Nephron progenitor cell (in vitro differentiated cells): ENCODE data around the gene DEFB108B.
"Not testable (repeated sequence)": the region's sequence is repeated elsewhere in the genome, so short reads cannot be mapped to it uniquely, and the experiment has no call there.

Source experiments
- DNase-seq: peaks from one replicate; pipeline ENCODE4 v3.0.0; 2021
- H3K27ac Mint-ChIP-seq: 2 replicates; pipeline ENCODE4 v1.8.0; 2021; ENCODE audit warnings: mild to moderate bottlenecking, moderate library complexity, mixed read lengths
- H3K27me3 Mint-ChIP-seq: 2 replicates; pipeline ENCODE4 v1.8.0; 2021; ENCODE audit warnings: mild to moderate bottlenecking, low read depth, mixed read lengths; ENCODE audit not compliant: poor library complexity
- H3K36me3 Mint-ChIP-seq: 2 replicates; pipeline ENCODE4 v1.8.0; 2021; ENCODE audit warnings: low read depth, mixed read lengths
- H3K4me1 Mint-ChIP-seq: 2 replicates; pipeline ENCODE4 v1.8.0; 2021; ENCODE audit warnings: mixed read lengths
- H3K4me3 Mint-ChIP-seq: 2 replicates; pipeline ENCODE4 v1.8.0; 2021; ENCODE audit warnings: mild to moderate bottlenecking, moderate library complexity, mixed read lengths
- H3K9me3 Mint-ChIP-seq: 2 replicates; pipeline ENCODE4 v1.8.0; 2021; ENCODE audit warnings: mild to moderate bottlenecking, moderate library complexity, mixed read lengths
- TF ChIP-seq, protein P1 (sequence below): fragments of 200-600 bp; sonication (generic); IDR thresholded peaks from 2 replicates; pipeline ENCODE4 v1.5.0; 2021; ENCODE audit warnings: antibody characterized with exemption

Gene DEFB108B, protein sequence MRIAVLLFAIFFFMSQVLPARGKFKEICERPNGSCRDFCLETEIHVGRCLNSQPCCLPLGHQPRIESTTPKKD

DNA sequence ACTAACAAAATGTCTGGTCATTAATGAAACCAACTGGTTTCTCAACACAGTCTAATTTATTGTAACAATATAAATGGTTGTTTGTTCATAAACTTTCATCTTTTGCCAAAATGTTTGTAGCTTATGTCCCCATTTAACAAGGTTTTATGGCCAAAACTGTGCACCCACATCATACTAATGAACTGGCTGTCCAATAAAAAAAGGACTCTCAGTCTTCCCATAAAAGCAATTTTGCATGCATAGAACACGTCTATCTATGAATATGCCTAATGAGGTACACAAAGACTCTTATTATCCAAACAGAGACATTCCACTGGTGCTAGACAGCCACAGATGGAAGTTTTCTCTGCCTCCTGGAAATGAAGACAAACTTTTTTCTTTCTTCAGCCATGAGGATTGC lies at the start of gene DEFB108B:
Gene DEFB108B, plus strand, starts transcription at position 390 of the 400 bp plus-strand sequence. Its CDS starts 0 bp downstream, at position 390.
- not testable (repeated sequence) for H3K27ac Mint-ChIP-seq, H3K36me3 Mint-ChIP-seq, H3K4me3 Mint-ChIP-seq, H3K27me3 Mint-ChIP-seq, DNase-seq
- Mint-ChIP-seq H3K9me3 (peaks cover 23% of the 10 kb centered on the region), H3K4me1 (peaks cover 10% of the 10 kb centered on the region)

DNA sequence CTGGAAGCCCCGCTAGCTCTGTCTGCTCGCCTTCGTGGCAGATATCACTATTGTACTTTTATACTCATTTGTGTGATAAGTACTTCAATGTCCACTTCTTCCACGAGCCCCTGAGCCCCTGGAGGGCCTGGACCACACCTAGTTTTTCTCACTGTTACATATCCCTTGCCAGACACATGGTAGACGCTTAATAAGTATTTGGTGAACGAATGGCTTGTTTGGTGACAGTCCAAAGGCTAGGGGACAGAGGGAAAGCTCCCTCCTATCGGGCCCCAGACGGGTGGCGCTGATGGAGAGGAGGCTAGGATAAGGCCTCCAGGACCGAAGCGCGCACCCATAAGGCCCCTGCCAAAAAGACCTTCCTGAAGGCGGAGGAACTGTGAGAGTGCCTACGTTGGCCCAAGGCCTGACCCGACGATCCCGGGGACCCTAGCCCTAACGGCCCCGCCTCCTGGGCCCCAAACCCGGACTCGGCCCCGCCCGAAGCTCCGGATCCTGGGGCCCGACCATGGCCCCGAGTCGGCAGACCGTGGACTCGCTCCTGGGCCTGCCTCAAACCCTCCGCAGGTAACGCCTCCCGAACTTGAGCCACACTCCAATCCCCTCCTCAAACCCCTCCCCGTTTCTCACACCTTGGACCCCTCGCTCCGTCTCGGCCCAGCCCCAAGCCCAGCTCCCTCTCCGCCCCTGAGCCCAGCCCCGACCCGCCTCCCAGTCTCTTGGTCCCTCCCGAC lies 46.7 kb upstream of the DEFB108B start:
- not testable (repeated sequence) for H3K27me3 Mint-ChIP-seq, H3K36me3 Mint-ChIP-seq, H3K9me3 Mint-ChIP-seq, DNase-seq
- Mint-ChIP-seq H3K4me3 (peak overlapping the region; percentile 96), H3K4me1 (peaks cover 41% of the 10 kb centered on the region), H3K27ac (peak overlapping the region; percentile 69)

DNA sequence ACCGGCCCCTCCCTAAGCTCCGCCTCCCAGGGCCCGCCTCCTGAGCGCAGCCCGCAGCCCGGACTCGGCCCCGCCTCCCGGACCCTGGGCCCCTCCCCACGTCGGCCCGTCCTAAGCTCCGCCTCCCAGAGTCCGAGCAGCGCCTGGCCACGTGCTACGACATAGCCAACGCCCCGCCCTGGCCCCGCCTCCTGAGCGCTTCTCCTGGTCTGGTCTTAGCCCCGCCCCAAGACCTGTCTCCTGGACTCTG lies 46.2 kb upstream of the DEFB108B start:
- DNase-seq, result peak; percentile 100
- H3K9me3 Mint-ChIP-seq, H3K27me3 Mint-ChIP-seq, H3K36me3 Mint-ChIP-seq: not testable (repeated sequence)
- Mint-ChIP-seq H3K4me3 (peak overlapping the region; percentile 96), H3K4me1 (peaks cover 36% of the 10 kb centered on the region), H3K27ac (peak overlapping the region; percentile 99)

DNA sequence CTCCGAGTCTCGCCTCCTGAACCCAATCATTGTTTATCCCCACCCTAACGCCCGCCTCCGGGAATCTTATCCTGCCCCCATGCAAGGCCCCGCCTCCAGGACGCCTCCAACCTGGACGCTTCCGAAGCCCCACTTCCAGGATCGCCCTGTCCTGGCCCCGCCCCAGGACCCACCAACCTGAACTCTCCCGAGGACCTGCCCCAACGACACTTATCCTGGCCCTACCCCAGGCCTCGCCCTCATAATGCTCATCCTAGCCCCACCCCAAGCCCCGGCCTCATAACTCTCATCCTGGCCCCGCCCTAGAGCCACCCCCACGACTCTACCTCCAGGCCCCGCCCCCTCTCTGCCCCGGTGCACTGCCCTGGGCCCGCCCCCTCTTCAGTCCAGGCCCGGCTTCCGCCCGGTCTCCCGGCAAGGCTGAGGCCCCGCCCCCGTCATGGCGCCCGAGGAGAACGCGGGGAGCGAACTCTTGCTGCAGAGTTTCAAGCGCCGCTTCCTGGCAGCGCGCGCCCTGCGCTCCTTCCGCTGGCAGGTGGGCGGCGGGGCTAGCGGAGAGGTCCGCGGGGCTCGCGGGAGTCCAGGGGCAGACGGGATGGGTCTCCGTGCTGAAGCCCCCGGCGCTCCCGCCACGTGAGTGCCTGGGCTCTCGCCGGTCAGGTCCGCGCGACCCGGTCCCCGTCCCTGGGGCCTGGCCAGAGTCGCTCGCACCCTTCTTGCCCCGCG lies 45.7 kb upstream of the DEFB108B start:
- DNase-seq, result peak; percentile 98
- TF ChIP-seq, protein P1, sequence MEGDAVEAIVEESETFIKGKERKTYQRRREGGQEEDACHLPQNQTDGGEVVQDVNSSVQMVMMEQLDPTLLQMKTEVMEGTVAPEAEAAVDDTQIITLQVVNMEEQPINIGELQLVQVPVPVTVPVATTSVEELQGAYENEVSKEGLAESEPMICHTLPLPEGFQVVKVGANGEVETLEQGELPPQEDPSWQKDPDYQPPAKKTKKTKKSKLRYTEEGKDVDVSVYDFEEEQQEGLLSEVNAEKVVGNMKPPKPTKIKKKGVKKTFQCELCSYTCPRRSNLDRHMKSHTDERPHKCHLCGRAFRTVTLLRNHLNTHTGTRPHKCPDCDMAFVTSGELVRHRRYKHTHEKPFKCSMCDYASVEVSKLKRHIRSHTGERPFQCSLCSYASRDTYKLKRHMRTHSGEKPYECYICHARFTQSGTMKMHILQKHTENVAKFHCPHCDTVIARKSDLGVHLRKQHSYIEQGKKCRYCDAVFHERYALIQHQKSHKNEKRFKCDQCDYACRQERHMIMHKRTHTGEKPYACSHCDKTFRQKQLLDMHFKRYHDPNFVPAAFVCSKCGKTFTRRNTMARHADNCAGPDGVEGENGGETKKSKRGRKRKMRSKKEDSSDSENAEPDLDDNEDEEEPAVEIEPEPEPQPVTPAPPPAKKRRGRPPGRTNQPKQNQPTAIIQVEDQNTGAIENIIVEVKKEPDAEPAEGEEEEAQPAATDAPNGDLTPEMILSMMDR, result no peak
- Mint-ChIP-seq H3K27me3 (peaks cover 4% of the 10 kb centered on the region), H3K9me3 (no peaks in the 10 kb centered on the region), H3K4me3 (peak overlapping the region; percentile 96), H3K27ac (peak overlapping the region; percentile 99), H3K36me3 (no peaks in the 10 kb centered on the region), H3K4me1 (peaks cover 36% of the 10 kb centered on the region)

DNA sequence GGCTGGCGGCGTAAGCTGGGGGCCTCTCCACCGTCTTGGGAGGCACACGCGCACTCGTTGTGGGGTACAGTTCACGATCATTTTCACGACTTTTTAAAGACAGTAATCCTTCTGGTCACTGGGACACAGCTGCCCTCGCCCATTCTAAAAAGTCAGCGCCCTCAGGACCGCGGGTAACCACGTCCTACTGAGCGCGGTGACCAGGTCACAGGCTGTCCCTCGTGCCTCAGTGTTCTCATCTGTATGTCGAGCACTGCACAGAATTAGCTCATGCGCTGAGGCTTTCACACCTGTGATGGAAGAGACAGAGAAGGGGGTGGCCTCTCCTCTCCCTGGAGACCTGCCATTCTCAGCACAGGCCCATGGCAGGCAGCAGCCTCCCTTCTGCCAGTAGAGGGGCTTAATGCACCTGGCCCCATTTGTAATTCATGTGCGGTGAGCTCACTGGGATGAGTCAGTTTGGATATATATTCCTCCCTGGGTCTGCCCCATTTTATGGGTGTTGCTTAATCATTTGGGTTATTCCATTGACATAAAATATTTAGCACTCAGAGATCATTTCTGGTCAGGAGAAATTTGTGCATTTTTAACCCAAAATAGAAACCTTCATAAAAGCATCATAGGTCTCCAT lies 45.1 kb upstream of the DEFB108B start:
- peak overlapping the region; percentile 96 for H3K4me3 Mint-ChIP-seq
- H3K27ac Mint-ChIP-seq, H3K9me3 Mint-ChIP-seq, H3K36me3 Mint-ChIP-seq, H3K27me3 Mint-ChIP-seq: not testable (repeated sequence)
- DNase-seq, result peak; percentile 12
- H3K4me1 Mint-ChIP-seq, result peaks cover 39% of the 10 kb centered on the region

DNA sequence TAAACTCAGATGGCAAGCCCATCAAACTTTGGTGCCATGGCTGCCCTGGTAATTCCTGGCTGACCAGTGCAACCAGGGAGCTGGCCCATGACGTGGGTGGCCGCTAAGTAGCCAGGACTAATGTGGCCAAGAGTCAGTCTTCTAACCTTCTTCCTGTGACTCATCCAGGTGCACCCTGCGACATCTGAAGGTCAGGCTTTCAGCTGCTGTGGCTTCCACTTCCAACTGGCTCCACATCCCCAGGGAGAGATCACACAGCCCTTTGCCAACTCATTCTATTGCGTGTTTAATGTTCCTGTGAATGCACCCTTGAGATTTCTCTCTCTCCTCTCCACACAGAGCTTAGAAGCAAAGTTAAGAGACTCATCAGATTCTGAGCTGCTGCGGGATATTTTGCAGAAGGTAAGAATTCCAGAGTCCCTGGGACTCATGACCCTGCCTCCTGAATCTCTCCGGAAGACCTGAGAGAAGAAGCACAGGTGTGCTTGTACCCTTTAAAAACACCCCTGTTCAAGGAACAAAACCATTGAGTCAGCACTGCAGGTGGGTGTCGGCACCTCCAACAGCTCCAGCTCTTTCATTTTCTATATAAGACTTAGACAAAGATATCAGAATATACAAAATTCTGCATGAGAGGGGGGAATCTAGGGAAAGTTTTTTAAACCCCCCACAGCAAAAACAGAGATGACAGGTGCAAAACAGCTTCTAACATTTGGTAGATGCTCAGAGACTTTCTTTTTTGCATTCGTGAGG lies 43.4 kb upstream of the DEFB108B start:
- peaks cover 33% of the 10 kb centered on the region for H3K4me1 Mint-ChIP-seq
- H3K9me3 Mint-ChIP-seq, H3K27me3 Mint-ChIP-seq, DNase-seq, H3K36me3 Mint-ChIP-seq, H3K27ac Mint-ChIP-seq, H3K4me3 Mint-ChIP-seq: not testable (repeated sequence)

DNA sequence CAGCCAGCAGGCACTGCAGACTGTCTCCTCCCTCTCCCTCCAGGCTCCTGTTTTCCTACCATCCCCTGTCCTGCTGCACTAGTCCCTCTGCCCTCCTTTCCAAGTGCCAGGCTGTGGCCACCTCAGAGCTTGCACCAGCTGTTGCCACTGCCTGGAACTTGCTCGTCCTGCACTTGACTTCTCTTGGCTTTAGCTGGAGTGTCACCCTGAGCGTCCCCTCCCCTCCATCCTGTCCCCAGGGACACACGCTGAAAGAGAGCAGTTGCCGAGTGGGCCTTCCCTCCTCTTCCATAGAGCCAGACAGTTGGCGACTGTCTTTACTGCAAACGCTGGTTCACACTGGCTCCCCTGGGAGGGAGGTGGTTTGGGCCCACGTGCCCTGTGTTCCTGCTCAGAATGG lies 41.9 kb upstream of the DEFB108B start:
- DNase-seq, H3K27ac Mint-ChIP-seq, H3K4me3 Mint-ChIP-seq, H3K9me3 Mint-ChIP-seq, H3K27me3 Mint-ChIP-seq, H3K36me3 Mint-ChIP-seq: not testable (repeated sequence)
- peaks cover 37% of the 10 kb centered on the region for H3K4me1 Mint-ChIP-seq

DNA sequence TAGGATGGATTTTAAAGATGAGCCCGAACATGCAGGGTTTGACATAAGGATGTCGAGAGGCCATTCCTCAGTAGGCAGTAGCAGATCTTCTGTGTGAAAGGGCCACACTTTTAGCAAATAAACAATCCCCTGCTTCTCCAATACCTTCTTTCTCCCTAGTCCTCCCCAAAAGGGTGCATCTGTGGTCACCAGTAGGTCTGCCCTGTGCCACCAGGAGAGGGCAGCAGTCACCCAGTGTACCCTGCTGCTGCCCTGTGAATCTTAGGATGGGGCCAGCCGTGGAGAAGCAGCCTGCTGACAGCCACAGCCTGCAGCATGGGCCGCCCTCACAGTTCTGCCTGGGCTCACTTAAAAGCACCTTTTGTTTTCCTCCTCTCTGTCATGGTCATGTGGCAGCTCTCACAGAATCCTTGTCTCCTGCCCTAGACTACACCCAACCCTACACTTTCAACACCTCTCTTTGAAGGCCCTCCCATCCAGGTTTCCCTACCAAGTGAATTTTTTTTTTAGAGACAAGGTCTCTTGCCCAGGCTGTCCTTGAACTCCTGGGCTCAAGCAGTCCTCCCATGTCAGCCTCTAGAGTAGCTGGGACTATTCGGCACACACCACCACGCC lies 40.3 kb upstream of the DEFB108B start:
- not testable (repeated sequence) for H3K4me3 Mint-ChIP-seq, H3K27ac Mint-ChIP-seq, H3K27me3 Mint-ChIP-seq, H3K36me3 Mint-ChIP-seq, H3K9me3 Mint-ChIP-seq
- H3K4me1 Mint-ChIP-seq, result peaks cover 35% of the 10 kb centered on the region
- peak; percentile 59 for DNase-seq

DNA sequence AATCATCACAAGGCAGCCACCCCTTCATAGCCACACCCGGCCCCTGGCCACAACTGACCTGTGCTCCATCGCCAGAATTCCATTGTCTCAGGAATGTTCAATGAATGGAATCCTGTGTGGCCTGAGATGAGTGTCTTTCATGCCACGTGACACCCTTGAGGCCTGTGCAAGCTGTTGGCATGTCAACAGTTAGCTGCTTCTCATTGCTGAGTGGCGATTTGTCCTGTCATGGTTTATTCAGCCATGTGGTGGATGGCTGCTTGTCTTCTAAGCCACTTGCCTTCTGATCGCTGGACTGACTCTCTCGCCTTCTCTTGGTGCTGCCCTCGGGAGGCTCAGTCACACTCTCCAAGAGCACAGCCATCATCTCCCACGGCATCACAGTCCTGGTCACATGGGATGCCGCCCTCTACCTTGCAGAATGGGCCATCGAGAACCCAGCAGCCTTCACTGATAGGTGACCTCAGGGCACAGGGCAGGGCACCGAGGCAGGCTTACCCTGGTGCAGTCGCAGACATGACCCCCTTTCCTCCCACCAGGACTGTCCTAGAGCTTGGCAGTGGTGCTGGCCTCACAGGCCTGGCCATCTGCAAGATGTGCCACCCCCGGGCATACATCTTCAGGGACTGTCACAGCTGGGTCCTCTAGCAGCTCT lies 38.5 kb upstream of the DEFB108B start:
- not testable (repeated sequence) for H3K27ac Mint-ChIP-seq, H3K27me3 Mint-ChIP-seq, H3K9me3 Mint-ChIP-seq, DNase-seq, H3K4me3 Mint-ChIP-seq, H3K36me3 Mint-ChIP-seq
- H3K4me1 Mint-ChIP-seq, result peaks cover 21% of the 10 kb centered on the region

DNA sequence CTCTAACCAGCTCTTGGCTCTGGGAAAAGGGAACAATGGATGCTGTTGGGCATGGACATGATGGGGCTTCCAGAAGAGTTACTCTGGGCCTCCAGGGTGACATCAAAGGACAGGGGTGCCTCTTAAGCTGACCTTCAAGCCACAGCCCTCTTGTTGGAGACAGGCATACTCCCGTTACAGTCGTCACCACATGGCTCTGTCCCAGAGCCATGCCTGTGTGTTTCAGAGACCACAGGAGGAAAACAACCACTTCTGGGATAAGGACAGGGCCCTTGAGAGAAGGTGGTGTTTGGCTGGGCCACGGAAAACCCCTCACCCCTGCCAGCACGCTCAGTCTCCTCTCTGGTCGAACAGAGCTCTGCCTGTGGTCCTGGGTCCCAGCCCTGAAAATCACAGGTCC lies 37.8 kb upstream of the DEFB108B start:
- not testable (repeated sequence) for H3K27me3 Mint-ChIP-seq, H3K4me3 Mint-ChIP-seq, DNase-seq, H3K36me3 Mint-ChIP-seq, H3K9me3 Mint-ChIP-seq
- Mint-ChIP-seq H3K27ac (peak overlapping the region; percentile 63), H3K4me1 (peaks cover 22% of the 10 kb centered on the region)

DNA sequence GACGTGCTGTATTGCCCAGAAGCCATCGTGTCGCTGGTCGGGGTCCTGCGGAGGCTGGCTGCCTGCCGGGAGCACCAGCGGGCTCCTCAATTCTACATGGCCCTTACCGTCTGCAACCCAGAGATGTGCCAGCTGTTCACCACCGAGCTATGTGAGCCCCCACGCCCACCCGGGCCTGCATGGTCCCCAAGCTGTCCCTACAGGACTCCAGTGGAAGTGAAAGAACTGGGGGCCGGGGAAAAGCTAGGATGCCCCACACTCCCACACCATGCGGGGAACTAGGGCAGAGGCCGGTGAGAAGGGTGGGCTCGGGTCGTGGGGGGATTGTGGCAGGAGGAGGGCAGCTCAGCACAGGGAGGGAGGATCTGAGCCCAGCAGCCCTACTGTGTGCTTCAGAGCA lies 37.0 kb upstream of the DEFB108B start:
- DNase-seq, H3K36me3 Mint-ChIP-seq, H3K9me3 Mint-ChIP-seq, H3K27me3 Mint-ChIP-seq, H3K4me3 Mint-ChIP-seq: not testable (repeated sequence)
- Mint-ChIP-seq H3K4me1 (peaks cover 30% of the 10 kb centered on the region), H3K27ac (peak overlapping the region; percentile 63)

DNA sequence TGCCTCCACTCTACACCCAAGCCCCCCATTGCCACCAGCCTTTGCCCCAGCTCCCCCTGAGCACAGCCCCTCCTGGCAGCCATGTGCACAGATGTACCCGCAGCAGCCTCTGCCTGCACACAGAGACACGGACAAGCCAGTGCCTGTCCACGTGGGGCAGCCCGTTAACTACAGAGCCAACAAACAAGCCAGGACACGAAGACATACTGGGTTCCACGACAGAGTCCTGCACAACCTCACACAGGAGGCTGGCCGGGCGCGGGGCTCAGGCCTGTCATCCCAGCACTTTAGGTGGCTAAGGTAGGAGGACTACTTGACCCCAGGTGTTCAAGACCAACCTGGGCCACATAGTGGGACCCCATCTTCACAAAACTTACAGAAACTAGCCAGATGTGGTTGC lies 36.2 kb upstream of the DEFB108B start:
- not testable (repeated sequence) for H3K4me3 Mint-ChIP-seq, H3K9me3 Mint-ChIP-seq, H3K27ac Mint-ChIP-seq, H3K36me3 Mint-ChIP-seq, H3K27me3 Mint-ChIP-seq, DNase-seq
- peaks cover 30% of the 10 kb centered on the region for H3K4me1 Mint-ChIP-seq
